Endothelial cell of umbilical vein (primary cell): ENCODE results near the gene ZNF672. TPM values are rescaled to one million over a fixed set of nuclear protein-coding genes. Genes with fewer than 3 reads are reported as not detected.

Source experiments
- BruUV-seq: library from RNA; stranded (reverse); fragments of 400-500 nt; replicated peaks from 2 replicates; lab custom pipeline; 2021; lab: Mats Ljungman, UMichigan
- CTCF ChIA-PET: fragments of 300-600, 350-600 bp; sonication (Branson Sonifier 250); formaldehyde crosslinking; loops from one replicate; lab custom pipeline; 2021; ENCODE audit warnings: antibody characterized with exemption, inconsistent platforms; lab: Charles Lee
- POLR2A ChIA-PET: fragments of 300-600, 350-600 bp; sonication (Branson Sonifier 250); formaldehyde crosslinking; loops from one replicate; lab custom pipeline; 2021; ENCODE audit warnings: antibody characterized with exemption, inconsistent platforms; lab: Charles Lee
- DNase-seq: peaks from one replicate; pipeline ENCODE4 v3.0.0-alpha.2; 2011; ENCODE audit warnings: low read depth, low spot score
- FAIRE-seq: peaks from 2 replicates; lab custom pipeline; 2011; peaks lifted over from hg19 to GRCh38; lab: Jason Lieb, UNC
- H2AFZ ChIP-seq: 2 replicates; pipeline ENCODE4 v1.6.0; 2012; ENCODE audit warnings: low read depth, low read length, control low read depth, inconsistent platforms
- H3K27ac ChIP-seq: 2 replicates; pipeline ENCODE4 v1.5.1; 2011; ENCODE audit warnings: low read depth, mild to moderate bottlenecking, control low read depth, low read length, moderate library complexity; ENCODE audit not compliant: insufficient read depth
- H3K27me3 ChIP-seq, 2 experiments: 2 replicates each; pipeline versions ENCODE4 v1.6.0 to v1.6.1; 2011; ENCODE audit warnings: low read length in 2 of 2, mixed read lengths in 1 of 2; ENCODE audit not compliant: control insufficient read depth in 2 of 2, insufficient read depth in 2 of 2
- H3K36me3 ChIP-seq, 2 experiments: 2 replicates in 1 of 2; 3 replicates in 1 of 2; pipeline ENCODE4 v1.5.1; 2011; ENCODE audit warnings: low read length in 2 of 2, mild to moderate bottlenecking in 1 of 2, moderate library complexity in 1 of 2; ENCODE audit not compliant: control insufficient read depth in 2 of 2, insufficient read depth in 2 of 2; ENCODE audit errors: extremely low read depth in 1 of 2
- H3K4me1 ChIP-seq: 3 replicates; pipeline ENCODE4 v1.5.1; 2011; ENCODE audit warnings: mild to moderate bottlenecking, low read length; ENCODE audit not compliant: control insufficient read depth, insufficient read depth; ENCODE audit errors: extremely low read depth
- H3K4me2 ChIP-seq: 2 replicates; pipeline ENCODE4 v1.6.1; 2011; ENCODE audit warnings: low read length, control low read depth, mixed read lengths; ENCODE audit not compliant: insufficient read depth
- H3K4me3 ChIP-seq, 3 experiments: fragments of 200-600 bp in 1 of 3; sonication (generic), shearing (Covaris generic) in 1 of 3; replicated peaks in 1 of 3; 2 replicates each; pipeline ENCODE4 v1.5.1; 2011 to 2016; ENCODE audit warnings: control low read depth in 3 of 3, low read length in 3 of 3, mild to moderate bottlenecking in 2 of 3, inconsistent platforms in 1 of 3, low read depth in 1 of 3, moderate library complexity in 1 of 3; ENCODE audit not compliant: insufficient read depth in 1 of 3
- H3K79me2 ChIP-seq: 2 replicates; pipeline ENCODE4 v1.6.0; 2012; ENCODE audit warnings: low read length, inconsistent platforms; ENCODE audit not compliant: control insufficient read depth, insufficient read depth
- H3K9ac ChIP-seq: replicated peaks from 2 replicates; pipeline ENCODE3; 2011; ENCODE audit warnings: low read length, control low read depth; ENCODE audit not compliant: insufficient read depth; ENCODE audit errors: extremely low read depth
- H3K9me1 ChIP-seq: replicated peaks from 3 replicates; pipeline ENCODE4 v1.6.0; 2011; ENCODE audit warnings: mild to moderate bottlenecking, low read length; ENCODE audit not compliant: control insufficient read depth, insufficient read depth; ENCODE audit errors: extremely low read depth
- H3K9me3 ChIP-seq: replicated peaks from 2 replicates; pipeline ENCODE4 v1.5.1; 2012; ENCODE audit warnings: low read length, inconsistent platforms; ENCODE audit not compliant: control insufficient read depth, insufficient read depth
- H4K20me1 ChIP-seq: replicated peaks from 2 replicates; pipeline ENCODE3; 2011; ENCODE audit warnings: mild to moderate bottlenecking, low read length; ENCODE audit not compliant: control insufficient read depth, insufficient read depth; ENCODE audit errors: extremely low read depth
- CTCF ChIP-seq, 2 donors: IDR thresholded peaks; 1 replicate in 1 of 2; 2 replicates in 1 of 2; pipeline ENCODE4 v1.5.1; 2011; ENCODE audit warnings: low read length in 2 of 2, mild to moderate bottlenecking in 2 of 2, moderate library complexity in 2 of 2, control low read depth in 1 of 2, inconsistent platforms in 1 of 2, low read depth in 1 of 2; ENCODE audit not compliant: insufficient read depth in 1 of 2; ENCODE audit errors: extremely low read depth in 1 of 2
- EZH2 ChIP-seq: IDR thresholded peaks from 2 replicates; pipeline ENCODE4 v1.6.1; 2012; ENCODE audit warnings: borderline replicate concordance, low read depth, mild to moderate bottlenecking, moderate library complexity, low read length, inconsistent platforms; ENCODE audit not compliant: severe bottlenecking
- FOS ChIP-seq: IDR thresholded peaks from 2 replicates; pipeline ENCODE4 v1.6.1; 2011; ENCODE audit warnings: mild to moderate bottlenecking, low read length, moderate library complexity, borderline replicate concordance; ENCODE audit not compliant: insufficient read depth
- GATA2 ChIP-seq: IDR thresholded peaks from 2 replicates; pipeline ENCODE4 v1.7.0; 2011; ENCODE audit warnings: low read depth, mild to moderate bottlenecking, moderate library complexity, mixed read lengths, low read length; ENCODE audit not compliant: insufficient read length, insufficient read depth
- JUN ChIP-seq: IDR thresholded peaks from 2 replicates; pipeline ENCODE4 v1.6.1; 2011; ENCODE audit warnings: borderline replicate concordance, low read depth; ENCODE audit not compliant: insufficient read length, insufficient read depth
- MAX ChIP-seq: IDR thresholded peaks from 2 replicates; pipeline ENCODE4 v1.6.1; 2011; ENCODE audit not compliant: insufficient read depth, insufficient read length
- MYC ChIP-seq: IDR thresholded peaks from one replicate; pipeline ENCODE4 v1.6.1; 2011; ENCODE audit warnings: mild to moderate bottlenecking, low read depth, low read length
- POLR2A ChIP-seq: IDR thresholded peaks from 2 replicates; pipeline ENCODE4 v1.6.1; 2012; ENCODE audit warnings: low read depth, mild to moderate bottlenecking, control low read depth, low read length
- POLR2AphosphoS5 ChIP-seq: IDR thresholded peaks from 2 replicates; pipeline ENCODE4 v1.6.1; 2012; ENCODE audit warnings: low read depth, mild to moderate bottlenecking, control low read depth, low read length, moderate library complexity; ENCODE audit not compliant: insufficient read depth
- dilution Hi-C: fragments of 300-500 bp; cut with MboI; formaldehyde crosslinking; loops from one replicate; pipeline ENCODE4 v1.15.0; 2019; ENCODE audit warnings: low sequenced_read_pairs; ENCODE audit not compliant: extremely low pct_ligation_motif_present
- intact Hi-C: fragments of 100-400 bp; cut with micrococcal nuclease; formaldehyde crosslinking; loops from one replicate; pipeline ENCODE4 v1.10.0; 2022
- polyA plus RNA-seq, 4 experiments: library from polyadenylated mRNA; depleted of rRNA in 3 of 4; stranded (reverse) in 3 of 4; unstranded in 1 of 4; fragments of >200 nt; gene quantifications; 2 replicates each; pipeline versions ENCODE4 v1.2.1 to v1.2.3, GENCODE V29; 2011 to 2012; ENCODE audit warnings: missing spikeins in 1 of 4
- total RNA-seq: library from RNA; stranded (reverse); gene quantifications from 2 replicates; pipeline ENCODE4 v1.2.3, GENCODE V29; 2021

ZNF672 gene
- total and polyA plus RNA-seq, 2 donors (not counting 3 experiments of a cell fraction or from before 2014, with no cell fraction given) = 20.1 to 29.6 TPM

GRCh38 chr1:248817065-248817464, 21.0 kb upstream of the ZNF672 start:
- Histone ChIP-seq H3K9me1 (no peaks in the 10 kb centered on the region), H3K36me3 (peaks cover 12 to 51% of the 10 kb centered on the region in 2 experiments), H3K27me3 (no peaks in the 10 kb centered on the region), H3K79me2 (peaks cover 26% of the 10 kb centered on the region), H3K4me3 (no peak overlapping the region), H4K20me1 (no peaks in the 10 kb centered on the region), H3K9ac (no peak overlapping the region), H3K27ac (no peak overlapping the region), H3K9me3 (no peaks in the 10 kb centered on the region), H3K4me2 (no peak overlapping the region), H3K4me1 (peaks cover 6% of the 10 kb centered on the region), H2AFZ (no peak overlapping the region)
- no peak for DNase-seq
- ChIA-PET POLR2A (no interaction called here), CTCF (no interaction called here)
- no TSS peak for BruUV-seq
- TF ChIP-seq JUN (no peak), MYC (no peak), MAX (no peak), EZH2 (no peak), POLR2AphosphoS5 (no peak), FOS (no peak), POLR2A (no peak), CTCF (IDR thresholded peaks at IDR 0.05; ENCODE audit: extremely low read depth in 1 of 2, insufficient read depth in 1 of 2, low read depth in 1 of 2, low read length in 2 of 2) (no peak), GATA2 (no peak)
- dilution Hi-C loops (no loop called here), intact Hi-C loops (no loop called here)
- FAIRE-seq = no peak
